Liver (tissue), 3 donors: Measurements from ENCODE around the gene SLIRP.

ENCODE experiments used
- GABPA ChIP-seq, 2 donors: IDR thresholded peaks in 1 of 2; conservative IDR thresholded peaks in 1 of 2; 2 replicates each; pipeline ENCODE4 v1.6.1; 2016; ENCODE audit warnings: antibody characterized with exemption in 2 of 2, mild to moderate bottlenecking in 1 of 2, moderate library complexity in 1 of 2
- RAD21 ChIP-seq, 2 donors: IDR thresholded peaks; 2 replicates each; pipeline ENCODE4 v1.6.1; 2016; ENCODE audit warnings: antibody characterized with exemption in 2 of 2, mild to moderate bottlenecking in 2 of 2
- SP1 ChIP-seq: IDR thresholded peaks from 2 replicates; pipeline ENCODE4 v1.6.1; 2018; ENCODE audit warnings: antibody characterized with exemption, mild to moderate bottlenecking
- TAF1 ChIP-seq: conservative IDR thresholded peaks from 2 replicates; pipeline ENCODE4 v1.6.1; 2016; ENCODE audit warnings: antibody characterized with exemption, mild to moderate bottlenecking
- TF ChIP-seq, protein P1 (sequence below): fragments of 150-350 bp; IDR thresholded peaks from 2 replicates; pipeline ENCODE4 v1.5.1; 2017; ENCODE audit warnings: improper control_type of control experiment, low read depth, low read length; ENCODE audit not compliant: missing input control
- TF ChIP-seq, protein P2 (sequence below): IDR thresholded peaks from 2 replicates; pipeline ENCODE4 v1.6.1; 2016; ENCODE audit warnings: antibody characterized with exemption
- TF ChIP-seq, protein P3 (sequence below): IDR thresholded peaks from 2 replicates; pipeline ENCODE4 v1.6.1; 2016; ENCODE audit warnings: antibody characterized with exemption, mild to moderate bottlenecking
- TF ChIP-seq, protein P4 (sequence below): IDR thresholded peaks from 2 replicates; pipeline ENCODE4 v1.6.1; 2016; ENCODE audit warnings: antibody characterized with exemption
- donor health status: healthy.
- donor health status: healthy.

DNA sequence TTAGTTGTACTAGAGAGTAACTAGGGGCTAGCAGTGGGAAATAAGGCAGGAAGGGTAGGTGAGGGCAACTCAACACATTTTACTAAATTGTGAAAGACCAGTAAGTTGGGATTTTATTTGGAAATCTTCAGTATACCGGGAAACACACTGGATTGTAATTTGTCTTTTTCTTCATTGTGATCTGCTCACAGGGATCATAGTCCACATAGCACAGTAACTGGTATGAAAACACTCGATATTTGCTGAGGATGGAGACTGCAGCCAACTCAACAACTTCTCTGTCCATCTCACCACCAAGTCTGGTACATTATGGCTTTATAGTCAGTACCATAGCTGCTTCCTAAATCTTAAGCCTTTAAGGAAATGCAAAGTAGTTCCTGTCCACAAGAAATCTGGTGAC lies 2.5 kb downstream of the SLIRP start:
- TF ChIP-seq, protein P1, sequence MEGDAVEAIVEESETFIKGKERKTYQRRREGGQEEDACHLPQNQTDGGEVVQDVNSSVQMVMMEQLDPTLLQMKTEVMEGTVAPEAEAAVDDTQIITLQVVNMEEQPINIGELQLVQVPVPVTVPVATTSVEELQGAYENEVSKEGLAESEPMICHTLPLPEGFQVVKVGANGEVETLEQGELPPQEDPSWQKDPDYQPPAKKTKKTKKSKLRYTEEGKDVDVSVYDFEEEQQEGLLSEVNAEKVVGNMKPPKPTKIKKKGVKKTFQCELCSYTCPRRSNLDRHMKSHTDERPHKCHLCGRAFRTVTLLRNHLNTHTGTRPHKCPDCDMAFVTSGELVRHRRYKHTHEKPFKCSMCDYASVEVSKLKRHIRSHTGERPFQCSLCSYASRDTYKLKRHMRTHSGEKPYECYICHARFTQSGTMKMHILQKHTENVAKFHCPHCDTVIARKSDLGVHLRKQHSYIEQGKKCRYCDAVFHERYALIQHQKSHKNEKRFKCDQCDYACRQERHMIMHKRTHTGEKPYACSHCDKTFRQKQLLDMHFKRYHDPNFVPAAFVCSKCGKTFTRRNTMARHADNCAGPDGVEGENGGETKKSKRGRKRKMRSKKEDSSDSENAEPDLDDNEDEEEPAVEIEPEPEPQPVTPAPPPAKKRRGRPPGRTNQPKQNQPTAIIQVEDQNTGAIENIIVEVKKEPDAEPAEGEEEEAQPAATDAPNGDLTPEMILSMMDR: no peak
- TF ChIP-seq RAD21 (IDR thresholded peaks at IDR 0.05) (no peak), TAF1 (no peak), GABPA (IDR thresholded peaks at IDR 0.05 in 1 of 2, conservative IDR thresholded peaks at IDR 0.05 in 1 of 2) (peak in 1 of 2 donors; percentile 29), SP1 (peak; percentile 20)
- TF ChIP-seq, protein P2, sequence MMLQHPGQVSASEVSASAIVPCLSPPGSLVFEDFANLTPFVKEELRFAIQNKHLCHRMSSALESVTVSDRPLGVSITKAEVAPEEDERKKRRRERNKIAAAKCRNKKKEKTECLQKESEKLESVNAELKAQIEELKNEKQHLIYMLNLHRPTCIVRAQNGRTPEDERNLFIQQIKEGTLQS: no peak
- TF ChIP-seq, protein P3, sequence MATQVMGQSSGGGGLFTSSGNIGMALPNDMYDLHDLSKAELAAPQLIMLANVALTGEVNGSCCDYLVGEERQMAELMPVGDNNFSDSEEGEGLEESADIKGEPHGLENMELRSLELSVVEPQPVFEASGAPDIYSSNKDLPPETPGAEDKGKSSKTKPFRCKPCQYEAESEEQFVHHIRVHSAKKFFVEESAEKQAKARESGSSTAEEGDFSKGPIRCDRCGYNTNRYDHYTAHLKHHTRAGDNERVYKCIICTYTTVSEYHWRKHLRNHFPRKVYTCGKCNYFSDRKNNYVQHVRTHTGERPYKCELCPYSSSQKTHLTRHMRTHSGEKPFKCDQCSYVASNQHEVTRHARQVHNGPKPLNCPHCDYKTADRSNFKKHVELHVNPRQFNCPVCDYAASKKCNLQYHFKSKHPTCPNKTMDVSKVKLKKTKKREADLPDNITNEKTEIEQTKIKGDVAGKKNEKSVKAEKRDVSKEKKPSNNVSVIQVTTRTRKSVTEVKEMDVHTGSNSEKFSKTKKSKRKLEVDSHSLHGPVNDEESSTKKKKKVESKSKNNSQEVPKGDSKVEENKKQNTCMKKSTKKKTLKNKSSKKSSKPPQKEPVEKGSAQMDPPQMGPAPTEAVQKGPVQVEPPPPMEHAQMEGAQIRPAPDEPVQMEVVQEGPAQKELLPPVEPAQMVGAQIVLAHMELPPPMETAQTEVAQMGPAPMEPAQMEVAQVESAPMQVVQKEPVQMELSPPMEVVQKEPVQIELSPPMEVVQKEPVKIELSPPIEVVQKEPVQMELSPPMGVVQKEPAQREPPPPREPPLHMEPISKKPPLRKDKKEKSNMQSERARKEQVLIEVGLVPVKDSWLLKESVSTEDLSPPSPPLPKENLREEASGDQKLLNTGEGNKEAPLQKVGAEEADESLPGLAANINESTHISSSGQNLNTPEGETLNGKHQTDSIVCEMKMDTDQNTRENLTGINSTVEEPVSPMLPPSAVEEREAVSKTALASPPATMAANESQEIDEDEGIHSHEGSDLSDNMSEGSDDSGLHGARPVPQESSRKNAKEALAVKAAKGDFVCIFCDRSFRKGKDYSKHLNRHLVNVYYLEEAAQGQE: no peak
- TF ChIP-seq, protein P4, sequence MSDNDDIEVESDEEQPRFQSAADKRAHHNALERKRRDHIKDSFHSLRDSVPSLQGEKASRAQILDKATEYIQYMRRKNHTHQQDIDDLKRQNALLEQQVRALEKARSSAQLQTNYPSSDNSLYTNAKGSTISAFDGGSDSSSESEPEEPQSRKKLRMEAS: no peak
